ENCODE data around the gene PBXIP1. TPM values are rescaled to one million over a fixed set of nuclear protein-coding genes. Genes with fewer than 3 reads are reported as not detected.
A peak's percentile ranks its signal among the peaks of the same experiment; 100 is the strongest.

Gene PBXIP1
- total and polyA plus RNA-seq, 9 donors: 109 to 161 (median 148) TPM

DNA sequence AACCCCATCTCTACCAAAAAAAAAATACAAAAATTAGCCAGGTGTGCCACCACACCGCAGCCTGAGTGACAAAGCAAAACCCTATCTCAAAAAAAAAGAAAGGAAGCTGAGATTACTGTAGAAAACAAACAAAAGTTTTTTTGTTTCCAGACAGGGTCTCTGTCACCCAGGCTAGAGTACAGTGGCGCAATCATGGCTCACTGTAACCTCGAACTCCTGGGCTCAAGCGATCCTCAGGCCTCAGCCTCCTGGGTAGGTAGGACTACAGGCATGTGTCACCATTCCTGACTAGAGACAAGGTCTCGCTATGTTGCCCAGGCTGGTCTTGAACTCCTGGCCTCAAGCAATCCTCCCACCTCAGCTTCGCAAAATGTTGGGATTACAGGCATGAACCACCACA lies 8.5 kb upstream of the PBXIP1 start:
- DNase-seq: no peak
- Histone ChIP-seq H3K4me3 (ENCODE audit: low read length) (no peak overlapping the region), H3K4me1 (ENCODE audit: control insufficient read depth, insufficient read depth, low read length) (peaks cover 33% of the 10 kb centered on the region), H3K27ac (ENCODE audit: low read length) (no peak overlapping the region), H3K27me3 (ENCODE audit: control insufficient read depth, insufficient read depth, low read length) (no peaks in the 10 kb centered on the region), H3K36me3 (ENCODE audit: control insufficient read depth, insufficient read depth, low read length) (peaks cover 67% of the 10 kb centered on the region), H3K9me3 (replicated peaks; ENCODE audit: control insufficient read depth, low read depth, low read length) (no peaks in the 10 kb centered on the region)
- 87% methylated on average over 3 of the region's 6 CpGs for WGBS (ENCODE audit: insufficient coverage)

DNA sequence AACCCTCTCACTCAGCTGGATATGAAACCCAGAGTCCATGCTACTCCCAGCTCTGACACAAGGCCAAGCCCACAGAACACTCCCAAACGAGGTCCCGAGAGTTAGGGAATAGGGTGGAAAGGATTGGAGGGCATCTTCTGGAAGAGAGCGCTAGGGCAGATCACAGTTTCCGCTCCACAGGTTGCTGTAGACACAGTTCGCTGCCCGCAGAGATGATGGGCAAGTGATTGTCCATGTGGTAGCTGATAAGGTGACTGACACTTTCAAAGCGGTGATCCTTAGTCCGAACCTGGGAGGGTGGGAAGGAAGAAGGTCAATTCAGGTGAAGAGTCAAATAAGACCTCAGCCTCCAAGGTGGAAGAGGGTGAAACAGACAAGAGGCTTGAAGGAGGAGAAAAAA lies 7.7 kb upstream of the PBXIP1 start:
- peaks cover 29% of the 10 kb centered on the region for H3K4me1 ChIP-seq (ENCODE audit: control insufficient read depth, insufficient read depth, low read length)
- 90% methylated on average over 7 of the region's 8 CpGs for WGBS (ENCODE audit: insufficient coverage)
- no peak overlapping the region for H3K4me3 ChIP-seq (ENCODE audit: low read length)
- H3K36me3 ChIP-seq (ENCODE audit: control insufficient read depth, insufficient read depth, low read length): peaks cover 71% of the 10 kb centered on the region
- DNase-seq: no peak
- H3K27ac ChIP-seq (ENCODE audit: low read length): no peak overlapping the region
- H3K27me3 ChIP-seq (ENCODE audit: control insufficient read depth, insufficient read depth, low read length): no peaks in the 10 kb centered on the region
- no peaks in the 10 kb centered on the region for H3K9me3 ChIP-seq (replicated peaks; ENCODE audit: control insufficient read depth, low read depth, low read length)

DNA sequence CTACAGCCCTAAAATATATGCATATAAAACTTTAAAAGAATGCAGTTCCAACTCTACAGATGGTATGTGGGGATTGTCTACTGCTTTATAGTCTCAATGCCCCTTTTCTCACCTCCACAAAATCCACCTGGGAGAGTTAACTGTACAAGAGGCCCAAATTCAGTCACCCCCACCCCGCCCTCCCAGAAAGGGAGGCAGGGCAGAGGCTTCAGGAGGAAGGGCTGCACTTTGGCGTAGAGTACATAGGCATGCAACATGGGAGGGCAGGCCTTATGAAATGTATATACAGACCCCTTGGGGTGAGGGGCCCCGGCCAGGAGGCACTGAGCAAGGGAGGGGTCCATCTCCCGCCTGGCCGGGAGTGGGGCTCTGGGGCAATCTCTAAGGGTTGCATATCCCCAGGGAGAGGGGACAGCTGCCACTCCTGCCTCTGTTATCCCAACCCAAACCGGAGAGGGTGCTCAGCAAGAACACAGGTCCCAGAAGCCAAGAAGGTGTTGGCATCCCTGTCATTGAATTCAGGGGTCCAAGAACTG lies 7.0 kb upstream of the PBXIP1 start:
- no peak for DNase-seq
- no peaks in the 10 kb centered on the region for H3K9me3 ChIP-seq (replicated peaks; ENCODE audit: control insufficient read depth, low read depth, low read length)
- H3K4me3 ChIP-seq (ENCODE audit: low read length): peak overlapping the region; percentile 85
- H3K36me3 ChIP-seq (ENCODE audit: control insufficient read depth, insufficient read depth, low read length): peaks cover 71% of the 10 kb centered on the region
- no peak overlapping the region for H3K27ac ChIP-seq (ENCODE audit: low read length)
- H3K27me3 ChIP-seq (ENCODE audit: control insufficient read depth, insufficient read depth, low read length): no peaks in the 10 kb centered on the region
- peaks cover 34% of the 10 kb centered on the region for H3K4me1 ChIP-seq (ENCODE audit: control insufficient read depth, insufficient read depth, low read length)
- 55% methylated on average over 2 of the region's 6 CpGs for WGBS (ENCODE audit: insufficient coverage)

DNA sequence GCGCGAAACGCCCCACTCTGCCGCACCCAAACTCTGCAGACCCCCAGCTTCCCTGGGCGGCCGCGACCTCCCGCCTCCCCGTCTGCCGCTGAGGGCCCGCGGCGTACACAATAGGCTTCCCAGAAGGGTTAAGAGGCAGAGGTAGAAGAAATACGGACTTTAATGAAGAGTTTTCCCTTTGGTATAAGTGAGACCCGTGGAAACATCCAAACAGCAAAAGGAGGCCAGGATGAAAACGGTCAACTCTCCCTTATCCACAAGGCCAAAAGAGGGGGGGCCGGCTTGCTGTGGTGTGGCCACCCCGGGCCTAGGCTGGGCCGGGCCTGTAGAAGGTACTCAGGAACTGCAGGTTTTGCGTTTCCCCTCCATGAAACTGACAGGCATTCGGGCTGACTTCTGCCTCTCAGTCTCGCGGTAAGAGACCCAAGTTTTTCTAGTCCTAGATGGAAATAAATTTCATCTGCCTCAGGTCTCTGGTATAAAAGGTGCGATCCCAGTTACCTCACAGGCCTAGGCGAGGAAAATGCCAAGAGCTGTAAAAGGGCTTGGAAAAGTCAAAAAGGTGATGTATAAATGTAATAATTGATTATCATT lies 6.4 kb upstream of the PBXIP1 start:
- Histone ChIP-seq H3K4me3 (ENCODE audit: low read length) (peak overlapping the region; percentile 85), H3K4me1 (ENCODE audit: control insufficient read depth, insufficient read depth, low read length) (peaks cover 36% of the 10 kb centered on the region), H3K36me3 (ENCODE audit: control insufficient read depth, insufficient read depth, low read length) (peaks cover 67% of the 10 kb centered on the region), H3K27me3 (ENCODE audit: control insufficient read depth, insufficient read depth, low read length) (no peaks in the 10 kb centered on the region), H3K9me3 (replicated peaks; ENCODE audit: control insufficient read depth, low read depth, low read length) (no peaks in the 10 kb centered on the region), H3K27ac (ENCODE audit: low read length) (peak overlapping the region; percentile 77)
- no peak for DNase-seq
- 5% methylated on average over 4 of the region's 25 CpGs for WGBS (ENCODE audit: insufficient coverage)

DNA sequence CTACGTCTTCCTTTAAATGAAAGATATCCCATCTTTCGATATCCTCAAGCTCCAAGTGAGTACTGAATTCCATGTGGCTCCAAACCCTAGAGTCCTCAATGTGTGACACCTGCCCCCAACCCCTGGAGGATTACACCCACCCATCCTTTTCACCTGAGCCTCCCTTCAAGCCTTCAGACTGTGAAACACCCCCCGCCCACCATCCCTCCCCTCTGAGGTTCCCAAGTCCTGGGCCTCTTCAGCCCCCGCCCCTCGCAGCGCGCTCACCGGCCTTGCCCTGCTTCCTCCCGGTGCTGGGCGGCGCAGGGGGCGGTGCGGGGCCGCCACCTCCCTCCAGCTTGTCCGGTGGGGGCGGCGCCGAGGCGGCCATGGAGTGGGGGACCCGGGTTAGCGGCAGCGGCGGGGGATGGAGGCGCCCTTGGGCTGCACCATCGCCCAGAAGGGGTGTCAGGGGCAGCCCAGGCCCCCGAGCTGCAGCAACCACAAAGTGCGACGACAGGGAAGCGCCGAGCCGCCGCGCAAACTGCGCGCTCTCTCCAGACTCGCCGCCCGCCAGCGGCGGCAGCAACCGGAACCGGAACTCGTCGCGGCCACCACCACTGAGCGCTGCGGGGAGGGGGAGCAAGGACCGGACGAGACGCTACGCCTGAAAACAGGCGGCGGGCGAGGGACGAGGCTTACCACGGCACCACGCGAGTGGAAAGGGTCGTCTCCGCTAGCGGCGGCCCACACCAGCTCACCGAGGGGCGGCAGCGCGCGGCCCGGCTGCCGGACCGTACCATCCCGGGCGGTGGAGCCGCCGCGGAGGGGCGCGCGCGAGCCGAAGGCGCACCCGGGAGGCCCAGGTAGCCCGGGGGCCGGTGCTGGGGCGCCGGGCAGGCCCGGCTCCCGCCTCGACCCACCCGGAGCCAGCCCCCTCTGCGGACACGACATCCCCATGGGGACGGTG lies 5.6 kb upstream of the PBXIP1 start, which contains the start of gene PYGO2:
Gene PYGO2 (minus strand): TSS at position 576 of the 949 bp plus-strand sequence. CDS start 206 bp downstream, at position 370.
- peak within 1 kb of the TSS; percentile 85 for H3K4me3 ChIP-seq (ENCODE audit: low read length)
- peaks cover 44% of the 10 kb centered on the region for H3K4me1 ChIP-seq (ENCODE audit: control insufficient read depth, insufficient read depth, low read length)
- no peaks in the 10 kb centered on the region for H3K27me3 ChIP-seq (ENCODE audit: control insufficient read depth, insufficient read depth, low read length)
- no peaks in the 10 kb centered on the region for H3K9me3 ChIP-seq (replicated peaks; ENCODE audit: control insufficient read depth, low read depth, low read length)
- WGBS (ENCODE audit: insufficient coverage): under 1% methylated on average over 81 of the region's 93 CpGs
- DNase-seq: peak; percentile 88
- H3K27ac ChIP-seq (ENCODE audit: low read length): peak within 1 kb of the TSS; percentile 95
- H3K36me3 ChIP-seq (ENCODE audit: control insufficient read depth, insufficient read depth, low read length): peaks cover 60% of the 10 kb centered on the region

DNA sequence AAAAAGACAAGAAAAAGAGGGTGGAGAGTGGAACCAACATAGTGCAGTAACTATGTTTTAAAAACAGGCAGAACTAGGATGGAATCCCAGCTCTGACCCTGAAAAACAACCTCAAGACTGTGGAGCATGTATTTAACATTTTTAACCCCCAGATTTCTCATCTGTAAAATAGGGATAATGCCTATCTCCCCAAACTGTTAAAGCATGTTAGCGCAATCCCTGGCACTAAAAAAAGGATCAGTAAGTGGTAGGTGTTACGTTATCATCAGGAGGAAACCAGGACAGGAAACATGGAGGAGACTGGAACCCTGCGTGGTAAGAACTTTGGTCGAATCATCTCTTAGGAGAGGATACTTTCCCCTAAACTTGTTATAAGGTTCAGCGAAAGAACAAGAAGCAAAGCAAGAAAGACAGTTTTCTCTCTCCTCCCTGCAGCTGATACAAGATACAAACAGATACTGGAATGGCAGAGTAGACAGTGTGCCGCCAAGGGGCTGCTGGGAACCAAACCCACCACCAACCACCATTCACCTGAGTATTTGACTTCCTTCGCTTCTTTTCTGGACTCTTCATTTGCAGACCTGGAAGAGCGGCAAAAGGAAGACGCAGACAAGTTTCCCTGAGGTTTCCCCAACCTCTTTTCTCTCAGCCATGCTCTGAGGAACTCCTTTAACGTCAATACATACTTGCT lies 4.7 kb upstream of the PBXIP1 start:
- no peaks in the 10 kb centered on the region for H3K27me3 ChIP-seq (ENCODE audit: control insufficient read depth, insufficient read depth, low read length)
- H3K27ac ChIP-seq (ENCODE audit: low read length): peak overlapping the region; percentile 95
- peaks cover 46% of the 10 kb centered on the region for H3K4me1 ChIP-seq (ENCODE audit: control insufficient read depth, insufficient read depth, low read length)
- no peaks in the 10 kb centered on the region for H3K9me3 ChIP-seq (replicated peaks; ENCODE audit: control insufficient read depth, low read depth, low read length)
- WGBS (ENCODE audit: insufficient coverage): 38% methylated on average over 6 of the region's 10 CpGs
- peaks cover 51% of the 10 kb centered on the region for H3K36me3 ChIP-seq (ENCODE audit: control insufficient read depth, insufficient read depth, low read length)
- no peak for DNase-seq
- peak overlapping the region; percentile 85 for H3K4me3 ChIP-seq (ENCODE audit: low read length)

DNA sequence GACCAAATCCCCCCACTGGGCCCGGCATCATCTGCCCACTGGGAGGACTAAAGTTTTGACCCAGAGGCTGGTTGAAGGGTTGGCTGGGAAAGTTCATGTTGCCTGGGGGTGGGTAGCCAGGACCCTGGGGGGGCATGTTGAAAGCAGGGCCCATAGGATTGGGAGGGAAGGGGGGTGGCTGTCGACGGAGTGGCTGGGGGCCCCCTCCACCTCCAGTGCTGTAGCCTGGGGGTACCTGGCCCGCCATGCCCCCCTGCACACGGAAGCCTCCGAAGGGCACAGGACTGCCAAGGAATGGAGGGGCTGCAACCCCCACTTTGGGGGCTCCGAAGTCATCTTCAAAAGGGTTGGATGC lies 3.5 kb upstream of the PBXIP1 start:
- Histone ChIP-seq H3K4me1 (ENCODE audit: control insufficient read depth, insufficient read depth, low read length) (peaks cover 55% of the 10 kb centered on the region), H3K9me3 (replicated peaks; ENCODE audit: control insufficient read depth, low read depth, low read length) (no peaks in the 10 kb centered on the region), H3K4me3 (ENCODE audit: low read length) (no peak overlapping the region), H3K36me3 (ENCODE audit: control insufficient read depth, insufficient read depth, low read length) (peaks cover 39% of the 10 kb centered on the region), H3K27me3 (ENCODE audit: control insufficient read depth, insufficient read depth, low read length) (no peaks in the 10 kb centered on the region), H3K27ac (ENCODE audit: low read length) (no peak overlapping the region)
- 91% methylated on average over 7 of the region's 7 CpGs for WGBS (ENCODE audit: insufficient coverage)
- DNase-seq: no peak

DNA sequence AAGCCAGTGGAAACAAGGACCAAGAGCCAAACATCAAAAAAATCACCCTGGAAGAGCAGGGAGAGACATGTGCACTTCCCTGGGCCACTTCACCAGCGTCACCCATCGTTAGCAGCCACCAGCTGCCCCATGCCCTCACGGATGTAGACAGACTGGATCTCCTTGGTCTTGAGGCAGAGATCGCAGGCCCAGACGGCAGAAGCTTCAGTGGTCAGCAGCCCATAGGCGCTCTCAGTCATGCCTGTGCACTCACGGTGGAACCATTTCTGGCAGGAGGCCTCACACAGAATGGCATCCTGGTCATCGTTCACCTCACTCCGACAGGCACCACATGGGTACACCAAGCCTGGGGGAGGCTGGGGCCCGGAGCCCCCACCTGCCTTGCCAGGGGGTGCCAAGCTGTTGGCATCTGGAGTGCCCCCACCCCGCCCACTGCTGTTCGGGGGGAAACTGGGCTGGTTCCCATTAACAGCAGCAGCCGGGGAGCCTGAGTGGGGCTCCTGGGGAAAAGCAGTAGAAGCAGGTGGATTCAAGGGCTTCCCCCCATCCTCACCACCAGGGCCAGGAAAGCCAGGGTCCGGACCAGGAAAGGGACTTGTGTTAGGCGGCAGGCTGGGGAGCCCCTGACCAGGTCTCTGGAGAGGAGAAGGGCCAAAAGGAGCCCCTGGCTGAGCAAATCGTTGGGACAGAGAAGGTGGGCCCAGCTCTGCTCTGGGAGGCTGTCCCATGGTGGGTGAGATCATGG lies 3.0 kb upstream of the PBXIP1 start:
- Histone ChIP-seq H3K4me3 (ENCODE audit: low read length) (no peak overlapping the region), H3K4me1 (ENCODE audit: control insufficient read depth, insufficient read depth, low read length) (peaks cover 60% of the 10 kb centered on the region), H3K36me3 (ENCODE audit: control insufficient read depth, insufficient read depth, low read length) (peaks cover 37% of the 10 kb centered on the region), H3K9me3 (replicated peaks; ENCODE audit: control insufficient read depth, low read depth, low read length) (no peaks in the 10 kb centered on the region), H3K27me3 (ENCODE audit: control insufficient read depth, insufficient read depth, low read length) (no peaks in the 10 kb centered on the region), H3K27ac (ENCODE audit: low read length) (peak overlapping the region; percentile 9)
- 90% methylated on average over 10 of the region's 16 CpGs for WGBS (ENCODE audit: insufficient coverage)
- no peak for DNase-seq

DNA sequence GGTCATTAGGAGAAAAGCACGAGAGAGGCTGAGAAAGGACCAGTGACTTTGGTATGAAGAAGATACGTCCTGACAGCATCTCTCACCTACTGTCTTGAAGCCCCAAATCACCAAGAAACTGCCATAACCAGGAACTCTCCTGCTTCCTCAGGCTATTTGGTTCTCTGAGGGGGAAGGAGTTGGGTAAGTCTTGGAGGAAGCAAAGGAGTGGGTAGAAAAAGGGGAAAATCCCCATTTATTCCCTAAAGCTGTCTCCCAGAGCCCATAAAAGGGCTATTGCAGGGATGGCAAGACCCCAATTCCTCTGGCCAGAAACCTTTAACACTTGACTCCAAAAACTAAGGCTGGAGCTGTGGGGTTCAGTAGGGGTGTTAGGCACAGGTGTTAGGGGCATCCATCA lies 2.1 kb upstream of the PBXIP1 start:
- Histone ChIP-seq H3K27me3 (ENCODE audit: control insufficient read depth, insufficient read depth, low read length) (no peaks in the 10 kb centered on the region), H3K27ac (ENCODE audit: low read length) (peak overlapping the region; percentile 96), H3K36me3 (ENCODE audit: control insufficient read depth, insufficient read depth, low read length) (peaks cover 31% of the 10 kb centered on the region), H3K9me3 (replicated peaks; ENCODE audit: control insufficient read depth, low read depth, low read length) (no peaks in the 10 kb centered on the region), H3K4me3 (ENCODE audit: low read length) (no peak overlapping the region), H3K4me1 (ENCODE audit: control insufficient read depth, insufficient read depth, low read length) (peaks cover 66% of the 10 kb centered on the region)
- no peak for DNase-seq
- no CpG with 5 or more reads among the region's 2 CpGs for WGBS (ENCODE audit: insufficient coverage)

All from muscle of leg (tissue), 11 donors.